Right lobe of liver (tissue), 6 donors: ENCODE data around the gene CDK14. TPM values are rescaled to one million over a fixed set of nuclear protein-coding genes. Genes with fewer than 3 reads are reported as not detected.
"Not testable (repeated sequence)": the region's sequence is repeated elsewhere in the genome, so short reads cannot be mapped to it uniquely, and the experiment has no call there.

Experiments
- ATAC-seq, 4 donors: fragments of 200-7000 bp; cut with Tn5 transposase; one replicate each; pipeline ENCODE4 v1.9.1; 2020; ENCODE audit warnings: mild to moderate bottlenecking in 4 of 4, moderate library complexity in 4 of 4
- DNase-seq, 3 donors: peaks; one replicate each; pipeline ENCODE4 v3.0.0-alpha.2; 2020
- H3K27ac ChIP-seq, 3 donors: fragments of 200-600 bp; one replicate each; pipeline ENCODE4 v1.8.0; 2022
- H3K27me3 ChIP-seq, 2 donors: fragments of 200-600 bp; one replicate each; pipeline ENCODE4 v1.8.0; 2022
- H3K36me3 ChIP-seq, 4 donors: fragments of 200-600 bp; sonication (generic) in 1 of 4; one replicate each; pipeline versions ENCODE4 v1.5.1 to v1.8.0; 2017 to 2022; ENCODE audit warnings: control low read depth in 1 of 4
- H3K4me1 ChIP-seq, 4 donors: fragments of 200-600 bp; sonication (generic) in 1 of 4; one replicate each; pipeline versions ENCODE4 v1.5.1 to v1.8.0; 2017 to 2022; ENCODE audit warnings: control low read depth in 1 of 4
- H3K4me3 ChIP-seq, 3 donors: fragments of 200-600 bp; one replicate each; pipeline ENCODE4 v1.8.0; 2022
- H3K9me3 ChIP-seq, 4 donors: fragments of 200-600 bp; sonication (generic) in 1 of 4; one replicate each; pipeline versions ENCODE4 v1.5.1 to v1.8.0; 2017 to 2022; ENCODE audit warnings: control low read depth in 1 of 4
- CTCF ChIP-seq, 4 donors: fragments of 200-600 bp in 3 of 4; fragments of 450-650 bp in 1 of 4; IDR thresholded peaks; one replicate each; pipeline versions ENCODE4 v1.5.1 to v1.8.0; 2016 to 2022; ENCODE audit warnings: antibody characterized with exemption in 4 of 4, mild to moderate bottlenecking in 2 of 4
- POLR2A ChIP-seq: fragments of 450-650 bp; IDR thresholded peaks from one replicate; pipeline ENCODE4 v1.6.1; 2017; ENCODE audit warnings: antibody characterized with exemption, mild to moderate bottlenecking
- WGBS: methylation state at CpG from one replicate; pipeline ENCODE4 v1.1.6; 2018; ENCODE audit warnings: low coverage, low lambda C conversion rate; ENCODE audit not compliant: insufficient coverage; ENCODE audit errors: missing lambda C conversion rate; 5-methylcytosine and 5-hydroxymethylcytosine counted together
- intact Hi-C, 2 donors: fragments of 100-400 bp; cut with DNase I; formaldehyde crosslinking; loops; one replicate each; pipeline versions ENCODE4 v1.11.2 to v1.14.1; 2022
- total RNA-seq, 6 experiments: library from RNA; depleted of rRNA in 2 of 6; stranded (reverse); fragments of >200 nt in 2 of 6; fragmentation: NEBNext Ultra II Directional in 3 of 6; extraction: Animal tissue kit (Norgen Biotek cat#: 25700) in 3 of 6; gene quantifications; one replicate each; pipeline versions ENCODE4 v1.1.0 to v1.2.4, GENCODE V29; 2016 to 2023
- donor health status: DM: no; HTN: yes; CAD: no.
- donor health status: DM: no; HTN: no; CAD: no.
- donor health status: DM: no; HTN: no; CAD: no.
- donor health status: DM: no; HTN: yes; CAD: no.
- donor health status: DM: no; HTN: yes; CAD: no.

CDK14 gene
- total RNA-seq, 6 experiments from 2014 or later = 12.6 to 28.7 (median 17.9) TPM

- H3K4me3 ChIP-seq = no peak overlapping the region
- intact Hi-C loops = no loop called here
- ATAC-seq (no peak), DNase-seq (no peak)
- peaks cover 0 to 59% (median 23%) of the 10 kb centered on the region in 4 donors for H3K4me1 ChIP-seq
- no peaks in the 10 kb centered on the region for H3K9me3 ChIP-seq
- peak overlapping the region in 2 of 3 donors; percentile 25 to 91 for H3K27ac ChIP-seq
- H3K27me3 ChIP-seq = no peaks in the 10 kb centered on the region
- TF ChIP-seq POLR2A (no peak), CTCF (IDR thresholded peaks at IDR 0.05) (no peak)
- no peaks in the 10 kb centered on the region for H3K36me3 ChIP-seq
Observed at GRCh38 chr7:90769036-90769435, 172.9 kb downstream of the CDK14 start.

GRCh38 chr7:90769566-90769965 lies 173.4 kb downstream of the CDK14 start:
- peak in 2 of 3 donors; percentile 61 to 67 for DNase-seq
- not testable (repeated sequence) for H3K27me3 ChIP-seq
- peak overlapping the region in 2 of 3 donors; percentile 25 to 91 for H3K27ac ChIP-seq

GRCh38 chr7:90771281-90771680 lies 175.2 kb downstream of the CDK14 start:
- H3K27me3 ChIP-seq = no peaks in the 10 kb centered on the region
- no peaks in the 10 kb centered on the region for H3K36me3 ChIP-seq
- 78% methylated on average over 2 of the region's 2 CpGs for WGBS
- no peaks in the 10 kb centered on the region for H3K9me3 ChIP-seq
- TF ChIP-seq CTCF (IDR thresholded peaks at IDR 0.05) = no peak
- TF ChIP-seq POLR2A = no peak
- intact Hi-C loops = no loop called here
- peaks cover 0 to 36% (median 16%) of the 10 kb centered on the region in 4 donors for H3K4me1 ChIP-seq
- DNase-seq (no peak), ATAC-seq (no peak)
- no peak overlapping the region for H3K27ac ChIP-seq
- no peak overlapping the region for H3K4me3 ChIP-seq

More at GRCh38 chr7:90769566-90769965, 173.4 kb downstream of the CDK14 start:
- WGBS = 57% methylated on average over 5 of the region's 5 CpGs
- H3K9me3 ChIP-seq, H3K36me3 ChIP-seq, H3K4me3 ChIP-seq, intact Hi-C loops: not testable (repeated sequence)
- ATAC-seq = peak; percentile 20 to 54 (median 30)
- H3K4me1 ChIP-seq = peaks cover 0 to 54% (median 21%) of the 10 kb centered on the region in 4 donors

GRCh38 chr7:90772410-90772809 lies 176.3 kb downstream of the CDK14 start:
- ATAC-seq = no peak
- no peaks in the 10 kb centered on the region for H3K27me3 ChIP-seq
- no peaks in the 10 kb centered on the region for H3K36me3 ChIP-seq
- H3K27ac ChIP-seq = no peak overlapping the region
- intact Hi-C loops = no loop called here
- WGBS = 71% methylated on average over 5 of the region's 6 CpGs
- no peak for DNase-seq
- peaks cover 0 to 29% (median 14%) of the 10 kb centered on the region in 4 donors for H3K4me1 ChIP-seq
- H3K4me3 ChIP-seq = no peak overlapping the region
- no peaks in the 10 kb centered on the region for H3K9me3 ChIP-seq
- TF ChIP-seq CTCF (IDR thresholded peaks at IDR 0.05) (no peak), POLR2A (no peak)

- ATAC-seq (peak; percentile 75 to 92 (median 78)), DNase-seq (peak in 1 of 3 donors; percentile 29)
- Histone ChIP-seq H3K27ac (peak overlapping the region in 2 of 3 donors; percentile 0 to 45), H3K27me3 (no peaks in the 10 kb centered on the region), H3K9me3 (no peaks in the 10 kb centered on the region), H3K36me3 (no peaks in the 10 kb centered on the region), H3K4me3 (no peak overlapping the region), H3K4me1 (peaks cover 0 to 21% (median 9%) of the 10 kb centered on the region in 4 donors)
- WGBS = 35% methylated on average over 2 of the region's 3 CpGs
- TF ChIP-seq CTCF (IDR thresholded peaks at IDR 0.05) (no peak), POLR2A (no peak)
- intact Hi-C loops = no loop called here
Observed at GRCh38 chr7:90773269-90773668, 177.1 kb downstream of the CDK14 start.
